Gastroesophageal sphincter (tissue), 4 donors: ENCODE data around the gene CHST12. TPM values are rescaled to one million over a fixed set of nuclear protein-coding genes. Genes with fewer than 3 reads are reported as not detected.
"Not testable (repeated sequence)": the region's sequence is repeated elsewhere in the genome, so short reads cannot be mapped to it uniquely, and the experiment has no call there.

ENCODE experiments used
- ATAC-seq: fragments of 150-250 bp; one replicate; pipeline ENCODE4 v1.9.1; 2016; ENCODE audit warnings: mild to moderate bottlenecking, moderate library complexity
- H3K27ac ChIP-seq, 4 donors: fragments of 200-600 bp; sonication (generic) in 3 of 4; 1 replicate in 3 of 4; 2 replicates in 1 of 4; pipeline ENCODE4 v1.5.1; 2016 to 2019
- H3K27me3 ChIP-seq: fragments of 200-600 bp; sonication (generic); one replicate; pipeline ENCODE4 v1.5.1; 2019
- H3K36me3 ChIP-seq, 2 donors: fragments of 200-600 bp; sonication (generic); one replicate each; pipeline ENCODE4 v1.5.1; 2019; ENCODE audit warnings: control low read depth in 1 of 2
- H3K4me1 ChIP-seq, 3 donors: fragments of 200-600 bp; sonication (generic); 1 replicate in 2 of 3; 2 replicates in 1 of 3; pipeline ENCODE4 v1.5.1; 2016 to 2019; ENCODE audit warnings: control low read depth in 2 of 3
- H3K4me3 ChIP-seq, 2 donors: fragments of 200-600 bp; sonication (generic); one replicate each; pipeline ENCODE4 v1.5.1; 2019; ENCODE audit warnings: mild to moderate bottlenecking in 1 of 2, moderate library complexity in 1 of 2
- H3K9me3 ChIP-seq, 3 donors: fragments of 200-600 bp; sonication (generic); one replicate each; pipeline ENCODE4 v1.5.1; 2017 to 2019; ENCODE audit warnings: control low read depth in 2 of 3
- EP300 ChIP-seq: sonication (generic); formaldehyde crosslinking; IDR thresholded peaks from one replicate; pipeline ENCODE4 v1.6.1; 2017; ENCODE audit warnings: antibody characterized with exemption, mild to moderate bottlenecking
- POLR2A ChIP-seq, 2 donors: fragments of 450-650 bp; IDR thresholded peaks; one replicate each; pipeline ENCODE4 v1.6.1; 2017; ENCODE audit warnings: antibody characterized with exemption in 2 of 2, mild to moderate bottlenecking in 2 of 2, moderate library complexity in 1 of 2
- POLR2AphosphoS5 ChIP-seq: sonication (generic); formaldehyde crosslinking; IDR thresholded peaks from one replicate; pipeline ENCODE4 v1.6.1; 2017; ENCODE audit warnings: antibody characterized with exemption
- WGBS, 2 donors: methylation state at CpG; one replicate each; pipeline ENCODE4 v1.1.5; 2018; ENCODE audit warnings: low coverage in 1 of 2; 5-methylcytosine and 5-hydroxymethylcytosine counted together
- total RNA-seq, 4 donors: library from RNA; depleted of rRNA; stranded (reverse); fragments of >200 nt; gene quantifications; one replicate each; pipeline ENCODE4 v1.1.0, GENCODE V29; 2016
- TF ChIP-seq, protein P1 (sequence below), 4 experiments: fragments of 200-600 bp in 2 of 4; fragments of 450-650 bp in 2 of 4; sonication (generic) in 1 of 4; IDR thresholded peaks; one replicate each; pipeline ENCODE4 v1.5.1; 2017 to 2019; ENCODE audit warnings: antibody characterized with exemption in 4 of 4, mild to moderate bottlenecking in 2 of 4, moderate library complexity in 2 of 4

The CHST12 gene
- total RNA-seq, 4 donors from 2014 or later = 8.3 to 18.3 (median 13.4) TPM

DNA sequence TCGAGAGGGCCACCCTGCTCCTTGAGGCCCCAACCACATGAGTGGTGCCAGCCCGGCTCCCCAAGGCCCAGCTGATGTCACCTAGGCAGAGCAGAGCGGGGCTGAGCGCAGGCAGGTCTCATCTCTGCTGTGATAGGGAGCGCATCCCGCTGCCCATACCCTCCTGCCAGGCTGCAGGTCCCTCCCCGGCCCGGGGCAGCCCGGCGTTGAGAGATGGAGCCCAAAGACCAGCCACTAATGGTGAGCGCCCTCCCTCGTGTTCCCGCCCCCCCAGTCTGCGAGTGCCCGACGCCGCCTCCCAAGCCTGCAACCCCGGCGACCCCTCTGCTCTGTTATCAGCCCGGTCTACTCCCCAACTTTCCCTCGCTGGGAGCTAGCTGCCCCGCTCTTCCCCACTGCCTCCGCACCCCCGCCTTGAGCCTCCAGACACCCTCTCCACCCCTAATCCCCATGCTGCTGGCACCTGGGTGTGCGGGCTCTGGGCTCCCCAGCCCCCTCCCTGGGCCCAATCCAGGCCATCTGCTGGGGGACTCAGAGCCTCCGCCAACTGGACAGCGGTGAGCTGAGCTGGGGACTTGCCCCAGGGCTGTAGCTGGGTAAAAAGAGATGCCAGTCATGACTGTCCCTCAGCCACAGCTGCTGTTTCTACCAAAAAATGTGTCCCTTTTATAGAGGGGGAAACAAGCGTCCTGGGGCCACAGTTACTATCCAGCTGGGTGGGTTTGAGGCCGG lies 19.7 kb upstream of the CHST12 start:
- Histone ChIP-seq H3K27ac (no peak overlapping the region), H3K4me1 (no peaks in the 10 kb centered on the region), H3K27me3 (no peaks in the 10 kb centered on the region), H3K36me3 (peaks cover 0 to 56% of the 10 kb centered on the region in 2 donors), H3K9me3 (no peaks in the 10 kb centered on the region), H3K4me3 (no peak overlapping the region)
- TF ChIP-seq POLR2A (IDR thresholded peaks at IDR 0.05) = no peak
- no peak for TF ChIP-seq EP300
- TF ChIP-seq, protein P1, sequence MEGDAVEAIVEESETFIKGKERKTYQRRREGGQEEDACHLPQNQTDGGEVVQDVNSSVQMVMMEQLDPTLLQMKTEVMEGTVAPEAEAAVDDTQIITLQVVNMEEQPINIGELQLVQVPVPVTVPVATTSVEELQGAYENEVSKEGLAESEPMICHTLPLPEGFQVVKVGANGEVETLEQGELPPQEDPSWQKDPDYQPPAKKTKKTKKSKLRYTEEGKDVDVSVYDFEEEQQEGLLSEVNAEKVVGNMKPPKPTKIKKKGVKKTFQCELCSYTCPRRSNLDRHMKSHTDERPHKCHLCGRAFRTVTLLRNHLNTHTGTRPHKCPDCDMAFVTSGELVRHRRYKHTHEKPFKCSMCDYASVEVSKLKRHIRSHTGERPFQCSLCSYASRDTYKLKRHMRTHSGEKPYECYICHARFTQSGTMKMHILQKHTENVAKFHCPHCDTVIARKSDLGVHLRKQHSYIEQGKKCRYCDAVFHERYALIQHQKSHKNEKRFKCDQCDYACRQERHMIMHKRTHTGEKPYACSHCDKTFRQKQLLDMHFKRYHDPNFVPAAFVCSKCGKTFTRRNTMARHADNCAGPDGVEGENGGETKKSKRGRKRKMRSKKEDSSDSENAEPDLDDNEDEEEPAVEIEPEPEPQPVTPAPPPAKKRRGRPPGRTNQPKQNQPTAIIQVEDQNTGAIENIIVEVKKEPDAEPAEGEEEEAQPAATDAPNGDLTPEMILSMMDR (IDR thresholded peaks at IDR 0.05) = no peak
- TF ChIP-seq POLR2AphosphoS5 = no peak
- 51 to 80% methylated on average over 4 to 5 of the region's 29 CpGs for WGBS, 2 donors
- ATAC-seq = no peak

DNA sequence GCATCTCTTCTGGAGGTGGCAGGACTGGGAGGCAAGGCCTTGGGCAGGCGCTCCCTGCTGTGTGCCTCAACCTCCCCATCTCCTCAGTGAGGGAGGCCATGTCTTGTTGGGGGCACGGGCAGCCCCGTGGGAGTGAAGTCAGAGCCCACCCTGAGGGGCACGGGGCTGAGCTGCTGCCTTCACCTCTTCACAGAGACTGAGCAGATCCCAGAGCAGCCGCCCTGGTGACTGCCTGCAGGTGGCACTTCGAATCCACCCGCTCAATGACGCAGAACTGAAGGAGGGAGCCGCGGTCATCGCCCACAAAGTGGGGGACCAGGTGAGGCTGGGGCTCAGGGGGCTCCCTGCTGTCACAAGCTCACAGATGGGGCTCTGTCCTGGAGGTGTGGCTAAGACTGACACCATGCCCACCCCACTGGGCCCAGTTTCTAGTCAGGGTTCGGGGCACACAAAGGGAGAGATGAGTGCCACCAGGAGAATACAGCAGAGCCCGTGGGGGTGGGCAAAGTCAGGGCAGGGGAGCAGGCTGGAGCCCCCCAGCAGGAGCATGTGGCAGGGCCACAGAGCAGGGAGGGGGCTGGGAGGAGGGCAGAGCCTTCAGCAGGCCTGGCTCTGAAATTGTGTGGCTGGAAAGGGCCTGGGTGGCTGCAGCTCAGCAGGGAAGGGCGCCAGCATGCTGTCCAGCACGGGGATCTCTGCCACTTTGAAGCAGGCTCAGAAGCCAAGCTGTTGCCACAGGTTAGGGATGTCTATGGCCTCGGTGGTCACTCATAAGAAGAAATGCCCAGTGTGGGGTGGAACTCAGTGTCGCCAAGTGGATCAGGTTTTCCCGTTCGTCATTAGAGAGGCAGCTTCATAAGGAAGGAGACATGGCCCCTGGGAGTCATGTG lies 18.8 kb upstream of the CHST12 start:
- ATAC-seq = no peak
- Histone ChIP-seq H3K4me3 (no peak overlapping the region), H3K4me1 (no peaks in the 10 kb centered on the region), H3K9me3 (no peaks in the 10 kb centered on the region), H3K27ac (no peak overlapping the region), H3K27me3 (no peaks in the 10 kb centered on the region), H3K36me3 (peaks cover 0 to 47% of the 10 kb centered on the region in 2 donors)
- TF ChIP-seq POLR2AphosphoS5 = no peak
- no peak for TF ChIP-seq EP300
- no peak for TF ChIP-seq POLR2A (IDR thresholded peaks at IDR 0.05)
- TF ChIP-seq, protein P1 (IDR thresholded peaks at IDR 0.05) = peak in 1 of 4 experiments; percentile 9
- 77% methylated on average over 4 of the region's 19 CpGs; no CpG with 5 or more reads in 1 of the 2 donors for WGBS, 2 donors

DNA sequence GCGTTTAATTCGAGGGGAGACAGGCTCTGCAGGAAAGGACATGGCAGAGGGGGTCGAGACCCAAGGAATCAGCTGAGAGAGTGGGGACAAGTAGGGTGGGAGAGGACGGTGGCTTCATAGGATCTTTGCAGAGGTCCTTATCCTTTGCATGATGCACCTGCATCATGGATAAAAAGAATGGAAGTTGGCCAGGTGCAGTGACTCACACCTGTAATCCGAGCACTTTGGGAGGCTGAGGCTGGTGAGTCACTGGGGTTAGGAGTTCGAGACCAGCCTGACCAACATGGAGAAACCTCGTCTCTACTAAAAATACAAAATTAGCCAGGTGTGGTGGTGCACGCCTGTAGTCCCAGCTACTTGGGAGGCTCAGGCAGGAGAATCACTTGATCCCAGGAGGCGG lies 17.3 kb upstream of the CHST12 start:
- H3K27ac ChIP-seq, H3K4me3 ChIP-seq, H3K9me3 ChIP-seq, ATAC-seq, H3K27me3 ChIP-seq, H3K4me1 ChIP-seq: not testable (repeated sequence)
- 84 to 93% methylated on average over 4 to 5 of the region's 9 CpGs for WGBS, 2 donors
- peaks cover 0 to 32% of the 10 kb centered on the region in 2 donors for H3K36me3 ChIP-seq

DNA sequence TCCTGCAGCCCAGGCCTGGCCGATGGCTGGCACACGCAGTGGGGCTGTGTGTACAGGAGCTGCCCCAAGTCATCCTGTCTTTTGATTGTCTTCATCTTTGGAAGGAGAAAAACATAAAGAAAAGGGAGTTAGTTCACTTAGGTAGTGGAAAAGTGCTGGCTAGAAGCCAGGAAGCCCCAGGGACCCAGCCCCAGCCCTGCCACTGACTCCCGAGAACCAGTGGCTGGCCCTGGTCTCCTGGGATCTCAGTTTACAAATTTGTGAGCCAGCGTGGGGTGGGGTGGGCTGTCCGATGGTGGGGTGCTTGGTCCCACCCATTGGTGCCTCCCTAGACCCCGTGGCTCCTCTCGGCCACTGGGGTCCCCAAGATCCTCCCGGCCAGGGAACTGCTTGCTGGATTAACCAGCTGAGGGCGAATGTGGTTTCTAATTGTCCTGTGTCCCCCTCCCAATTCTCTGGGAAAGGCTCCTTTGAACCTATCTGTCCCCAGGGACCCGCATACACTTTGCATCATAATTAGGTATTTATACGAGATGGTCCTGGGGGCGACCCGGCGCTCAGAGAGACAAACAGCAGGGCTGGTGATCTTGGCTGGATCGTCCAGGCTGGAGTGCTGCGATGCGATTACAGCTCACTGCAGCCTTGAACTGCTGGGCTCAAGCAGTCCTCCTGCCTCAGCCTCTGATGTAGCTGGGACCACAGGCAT lies 16.3 kb upstream of the CHST12 start:
- H3K4me1 ChIP-seq = peaks cover 0 to 6% (median 0%) of the 10 kb centered on the region in 3 donors
- no peak for ATAC-seq
- WGBS, 2 donors = 82 to 100% methylated on average over 3 to 9 of the region's 17 CpGs

More for the DNA sequence above, 16.3 kb upstream of the CHST12 start:
- Histone ChIP-seq H3K27me3 (no peaks in the 10 kb centered on the region), H3K4me3 (no peak overlapping the region), H3K27ac (no peak overlapping the region), H3K36me3 (peaks cover 0 to 22% of the 10 kb centered on the region in 2 donors), H3K9me3 (no peaks in the 10 kb centered on the region)
- TF ChIP-seq, protein P1 (IDR thresholded peaks at IDR 0.05) = no peak
- no peak for TF ChIP-seq EP300
